Activated T-cell treated with anti-CD3 and anti-CD28 coated beads for 1 hour (primary cell): ENCODE data around the gene MAMDC2.

Source experiments
- DNase-seq: peaks from one replicate; pipeline ENCODE4 v3.0.0-alpha.2; 2020; ENCODE audit warnings: low read depth

MAMDC2 gene

DNA sequence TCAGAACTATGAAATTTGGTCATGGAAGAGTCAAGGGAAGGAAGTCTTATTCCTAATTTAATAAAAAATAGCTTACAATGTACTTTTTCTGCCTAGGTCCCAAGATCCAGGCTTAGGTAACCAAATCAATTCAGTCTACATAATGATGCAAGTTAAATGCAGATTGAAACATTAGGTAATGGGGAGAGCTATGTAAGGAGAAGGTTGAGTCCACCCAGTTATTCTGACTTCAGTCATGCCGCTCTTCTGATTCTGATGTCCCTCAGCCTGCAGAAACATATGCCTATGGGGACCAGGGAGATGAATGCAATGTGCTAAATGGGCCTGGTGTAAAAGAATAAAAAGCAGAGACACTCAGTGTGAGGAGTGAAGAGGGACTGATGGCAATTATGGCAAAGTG, 63.9 kb downstream of the MAMDC2 start:
- no peak for DNase-seq

DNA sequence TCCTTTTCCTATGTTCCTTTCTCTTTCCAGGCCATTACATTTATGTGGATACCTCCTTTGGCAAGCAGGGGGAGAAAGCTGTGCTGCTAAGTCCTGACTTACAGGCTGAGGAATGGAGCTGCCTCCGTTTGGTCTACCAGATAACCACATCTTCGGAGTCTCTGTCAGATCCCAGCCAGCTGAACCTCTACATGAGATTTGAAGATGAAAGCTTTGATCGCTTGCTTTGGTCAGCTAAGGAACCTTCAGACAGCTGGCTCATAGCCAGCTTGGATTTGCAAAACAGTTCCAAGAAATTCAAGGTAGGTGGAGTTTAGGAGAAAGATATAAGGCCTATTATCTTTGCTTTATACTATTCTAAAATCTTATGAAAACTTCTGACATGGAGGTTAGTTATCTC, 64.5 kb downstream of the MAMDC2 start:
- no peak for DNase-seq

DNA sequence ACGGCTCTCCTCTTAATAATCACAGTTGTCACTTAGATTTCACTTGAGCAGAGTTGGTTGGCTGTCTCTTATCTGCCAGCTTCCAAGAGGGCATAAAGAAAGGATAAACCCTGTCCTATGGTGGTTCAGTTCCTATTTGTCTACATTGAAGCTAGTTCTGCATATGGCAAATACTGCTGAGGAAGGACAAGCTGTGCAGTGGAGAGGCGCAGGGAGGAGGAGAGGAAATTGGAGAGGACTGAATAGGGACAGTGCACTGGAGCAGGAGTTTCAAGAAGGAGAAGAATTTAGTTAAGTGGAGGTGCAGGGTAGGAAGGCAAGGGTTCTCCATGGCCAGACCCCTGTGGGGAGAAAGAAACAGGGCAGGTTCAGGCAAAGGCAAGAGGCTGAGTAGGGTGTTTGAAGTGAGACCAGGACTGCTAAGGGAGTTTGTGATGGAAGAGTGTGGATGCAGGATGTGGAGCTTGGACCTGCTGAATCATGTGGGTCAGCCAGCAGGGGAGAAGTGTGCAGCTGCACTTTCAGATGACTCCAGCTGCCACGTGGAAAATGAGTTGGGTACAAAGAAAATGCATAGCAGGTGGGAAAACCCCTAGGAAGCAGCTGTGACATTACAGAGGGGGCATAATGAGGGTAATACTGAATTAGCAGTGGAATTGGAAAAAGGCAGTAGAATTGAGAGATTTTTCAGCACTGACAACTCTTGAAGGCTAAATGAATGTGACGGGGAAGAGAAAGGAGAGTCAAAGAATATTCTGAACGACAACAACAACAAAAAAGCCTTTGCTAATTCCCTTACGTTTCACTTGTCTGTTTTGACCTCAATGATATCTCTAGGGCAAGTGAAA, 66.8 kb downstream of the MAMDC2 start:
- DNase-seq: no peak

DNA sequence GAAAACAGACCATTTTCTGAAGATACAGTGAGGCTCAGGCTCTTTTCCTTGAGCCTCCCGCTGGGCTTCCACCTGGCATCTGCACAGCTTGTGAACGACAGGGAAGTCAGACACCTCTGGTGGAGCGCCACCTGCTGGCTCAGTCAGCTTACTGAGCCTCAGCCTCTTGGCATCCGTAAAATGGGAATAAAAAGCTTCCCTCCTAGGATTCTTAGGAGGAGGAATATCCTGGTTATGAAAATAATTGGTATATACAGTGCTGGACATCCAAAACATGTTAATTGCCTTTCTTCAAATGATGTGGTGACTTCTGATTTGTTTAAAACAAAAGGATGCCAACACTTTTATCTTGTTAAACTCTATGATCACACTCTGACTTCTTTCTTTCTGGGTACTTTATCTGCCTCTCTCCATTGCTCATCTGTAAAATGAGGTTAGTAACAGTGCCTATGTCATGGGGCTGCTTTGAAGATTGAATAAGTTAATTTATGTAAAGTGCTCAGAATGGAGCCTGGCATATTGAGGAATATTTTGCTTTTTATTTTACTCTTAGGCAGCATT, 67.5 kb downstream of the MAMDC2 start:
- DNase-seq: peak; percentile 25

DNA sequence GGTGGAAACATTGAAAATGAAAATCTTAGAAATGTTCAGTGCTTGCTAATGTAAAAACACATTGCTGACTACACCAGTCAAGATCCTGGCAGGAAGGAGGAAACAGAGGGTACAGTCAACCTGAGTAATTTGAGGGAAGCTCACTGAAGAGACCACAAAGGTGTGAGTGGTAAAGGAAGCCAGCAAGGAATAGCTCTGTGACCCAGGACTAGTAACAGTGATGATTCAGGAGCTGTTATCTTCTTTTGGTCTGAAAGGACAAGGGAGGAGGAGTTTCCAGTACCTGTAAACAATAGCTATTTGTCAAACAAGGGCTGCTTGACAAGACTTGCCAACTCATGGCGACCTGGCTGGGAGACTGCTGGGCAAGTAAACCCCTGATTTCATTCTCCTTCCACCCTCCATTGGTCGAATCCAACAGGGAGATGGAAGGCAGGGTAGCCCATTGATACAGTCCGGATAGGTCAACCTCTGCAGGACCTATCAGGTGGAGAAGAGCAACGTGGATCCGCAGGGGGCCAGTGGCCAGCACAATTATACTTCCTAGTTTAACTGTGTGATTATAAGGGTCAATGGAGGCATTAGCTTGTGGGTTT, 68.1 kb downstream of the MAMDC2 start:
- DNase-seq: no peak

DNA sequence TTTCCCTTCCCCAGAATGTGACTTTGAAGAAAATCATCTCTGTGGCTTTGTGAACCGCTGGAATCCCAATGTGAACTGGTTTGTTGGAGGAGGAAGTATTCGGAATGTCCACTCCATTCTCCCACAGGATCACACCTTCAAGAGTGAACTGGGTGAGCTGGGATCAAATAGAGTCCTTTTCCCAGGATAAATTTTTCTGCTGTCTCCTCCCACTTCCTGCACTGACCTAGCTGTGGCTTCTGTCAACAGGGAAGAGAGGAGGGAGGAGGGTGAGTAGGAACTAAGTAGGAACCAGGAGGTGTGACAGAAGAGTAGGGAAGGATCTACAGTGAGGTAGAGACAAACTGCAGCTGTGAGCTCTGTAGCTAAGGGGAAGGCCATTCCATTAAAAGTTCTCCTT, 69.3 kb downstream of the MAMDC2 start:
- DNase-seq: no peak

DNA sequence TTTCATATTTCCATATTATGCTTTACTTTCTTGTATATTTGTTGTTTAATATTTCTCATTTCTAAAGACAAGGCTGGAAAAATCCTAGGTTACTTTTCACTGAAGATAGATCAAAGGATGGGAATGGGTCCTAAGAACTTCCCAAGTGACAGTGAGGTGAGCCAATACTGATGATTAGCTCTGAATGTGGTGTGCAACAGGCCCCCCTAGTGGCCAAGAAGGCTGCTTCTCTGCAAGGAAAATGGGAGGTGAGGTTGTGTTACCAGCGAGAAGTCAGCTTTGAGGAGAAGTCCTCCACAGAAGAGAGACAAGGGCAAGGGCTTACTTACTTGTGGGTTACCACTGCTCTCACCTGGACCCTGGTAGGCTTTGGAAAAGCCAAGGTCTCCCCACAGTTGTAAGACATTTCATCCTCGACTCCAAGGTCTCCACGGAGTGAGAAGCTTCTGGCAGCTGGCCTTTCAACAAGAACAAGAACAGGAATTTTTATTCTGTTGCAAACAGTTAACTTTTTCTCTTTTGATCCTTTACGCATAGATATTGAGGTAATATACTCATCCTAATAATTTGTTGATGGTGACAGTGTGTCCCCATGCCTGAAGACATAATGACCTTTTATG, 69.9 kb downstream of the MAMDC2 start:
- DNase-seq: no peak

DNA sequence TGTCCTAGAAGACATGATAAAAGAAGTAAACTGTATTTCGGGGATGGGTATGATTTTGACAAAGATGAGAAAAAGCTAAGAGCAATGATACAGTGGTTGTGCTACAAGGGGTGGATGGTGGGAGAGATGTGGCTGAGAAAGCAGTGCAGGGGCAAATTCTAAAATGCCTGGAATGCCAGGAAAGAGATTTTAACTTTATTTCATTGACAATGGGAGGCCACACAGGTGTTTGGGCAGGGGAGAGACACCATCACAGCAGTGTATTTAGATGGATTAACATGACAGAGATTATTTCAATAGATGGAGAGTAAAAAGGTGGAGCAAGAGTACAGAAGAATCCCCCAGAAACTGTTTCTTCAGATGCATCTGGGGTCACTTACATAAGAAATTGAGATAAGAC, 71.2 kb downstream of the MAMDC2 start:
- no peak for DNase-seq

DNA sequence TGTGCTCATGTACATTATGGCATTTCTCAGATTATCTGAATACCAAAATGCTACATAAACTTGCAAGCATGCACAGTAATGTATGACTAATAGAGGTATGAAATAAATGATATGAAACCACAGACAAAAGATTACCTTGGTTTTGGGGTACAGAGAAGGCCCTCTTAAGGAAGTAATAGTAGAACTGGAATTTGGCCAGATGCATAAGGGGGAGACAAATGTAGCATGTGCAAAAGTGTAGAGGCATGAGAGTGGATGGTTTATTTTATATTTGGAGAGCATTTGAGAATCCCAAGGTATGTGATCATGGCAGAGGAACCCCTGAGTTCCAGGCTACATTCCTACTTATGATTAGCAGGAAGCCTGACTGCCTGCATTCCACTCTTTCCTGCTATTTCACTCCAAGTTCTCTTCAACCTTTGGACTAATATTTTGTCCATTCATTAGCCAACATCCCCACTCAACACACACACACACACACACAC, 74.2 kb downstream of the MAMDC2 start:
- no peak for DNase-seq

DNA sequence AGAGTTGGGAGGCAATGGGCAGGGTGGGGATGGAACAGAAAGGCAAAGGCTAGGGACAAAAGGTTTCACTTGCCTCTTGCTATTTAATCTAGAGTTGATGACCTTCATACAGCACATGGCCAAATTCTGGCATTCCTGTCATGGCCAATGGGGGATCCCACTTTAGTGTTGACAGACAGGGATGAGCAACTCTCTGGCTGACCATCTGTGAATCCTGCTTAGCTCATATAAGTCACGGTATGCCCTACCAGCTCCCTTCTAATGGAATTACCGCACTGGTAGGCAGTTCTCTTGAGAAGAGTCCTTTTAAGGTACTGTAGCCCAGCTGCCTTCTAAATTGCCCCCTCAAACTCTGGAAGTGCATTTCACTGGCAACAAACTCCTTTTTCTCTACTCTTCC, 76.1 kb downstream of the MAMDC2 start:
- no peak for DNase-seq

DNA sequence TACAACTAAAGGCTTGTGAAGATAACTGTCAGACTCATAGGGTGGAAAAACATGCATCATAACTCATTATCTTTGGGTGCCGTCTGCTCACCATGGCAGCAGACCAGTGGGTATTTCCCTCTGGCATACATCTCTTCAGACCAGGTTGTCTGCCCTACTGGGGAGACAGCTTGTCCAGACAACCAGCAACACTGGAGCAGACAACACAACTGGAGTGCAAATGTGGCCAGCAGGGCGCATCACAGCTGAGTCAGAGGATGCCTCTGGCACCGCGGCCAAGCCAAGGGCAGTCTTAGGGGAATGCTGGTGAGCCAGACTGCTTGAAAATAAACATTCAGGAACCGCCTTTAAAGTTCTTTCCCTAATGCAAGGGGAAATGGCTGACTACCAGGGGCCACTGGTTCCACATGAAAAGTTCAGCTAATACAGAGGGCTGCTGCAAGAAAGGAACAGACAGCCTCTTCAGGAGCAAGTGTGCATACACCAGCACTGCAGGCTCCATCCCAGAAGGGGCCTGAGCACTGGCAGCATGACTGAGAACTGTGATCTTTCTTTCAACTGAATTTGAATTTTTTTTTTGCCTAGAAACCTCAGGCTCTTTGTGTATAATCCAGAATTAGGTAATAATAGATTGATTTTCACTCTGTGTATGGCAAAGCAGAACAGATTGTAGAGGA, 77.3 kb downstream of the MAMDC2 start:
- no peak for DNase-seq

DNA sequence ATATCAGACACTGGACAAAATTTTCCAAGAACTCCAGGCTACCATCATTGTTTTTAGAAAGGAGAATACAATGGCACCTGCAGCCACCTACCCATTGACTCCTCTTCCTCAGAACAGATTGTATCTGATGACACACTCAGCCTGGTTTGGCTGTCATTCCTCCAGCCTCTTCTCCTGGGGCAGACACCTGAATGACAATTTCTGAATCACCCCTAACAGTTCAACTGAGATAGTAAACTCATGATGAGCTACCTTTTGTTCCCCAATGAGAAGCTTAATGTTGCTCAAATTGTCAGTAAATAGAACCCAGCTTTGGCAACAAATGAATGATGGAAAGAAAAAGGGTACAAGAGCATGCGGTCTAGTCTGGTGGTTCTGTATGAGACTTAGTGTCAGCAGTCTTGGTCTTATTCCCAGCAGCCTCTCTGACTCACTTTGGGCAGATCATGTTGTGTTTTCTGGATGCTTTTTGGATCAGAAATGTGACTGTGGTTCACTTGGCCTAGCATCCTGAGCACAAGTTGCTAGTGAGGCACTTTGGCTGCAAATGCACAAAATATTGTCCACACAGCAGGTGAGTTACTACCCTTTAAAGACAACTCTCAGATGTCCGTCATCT, 78.3 kb downstream of the MAMDC2 start:
- no peak for DNase-seq

DNA sequence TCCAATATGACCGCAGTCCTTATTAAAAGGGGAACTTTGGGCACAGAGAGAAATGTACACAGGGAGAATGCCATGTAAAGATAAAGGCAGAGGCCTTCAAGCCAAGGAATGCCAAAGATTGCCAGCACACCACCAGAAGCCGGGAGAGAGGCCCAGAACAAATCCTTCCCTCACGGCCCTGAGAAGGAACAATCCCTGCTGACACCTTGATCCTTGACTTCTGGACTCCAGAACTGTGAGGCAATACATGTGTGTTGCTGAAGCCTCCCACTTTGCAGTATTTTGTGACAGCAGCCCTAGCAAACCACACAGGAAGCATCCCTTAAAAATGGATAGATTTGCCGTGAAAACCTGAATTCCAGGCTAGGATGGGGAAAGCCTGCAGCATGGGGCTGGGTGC, 80.0 kb downstream of the MAMDC2 start:
- DNase-seq: no peak

DNA sequence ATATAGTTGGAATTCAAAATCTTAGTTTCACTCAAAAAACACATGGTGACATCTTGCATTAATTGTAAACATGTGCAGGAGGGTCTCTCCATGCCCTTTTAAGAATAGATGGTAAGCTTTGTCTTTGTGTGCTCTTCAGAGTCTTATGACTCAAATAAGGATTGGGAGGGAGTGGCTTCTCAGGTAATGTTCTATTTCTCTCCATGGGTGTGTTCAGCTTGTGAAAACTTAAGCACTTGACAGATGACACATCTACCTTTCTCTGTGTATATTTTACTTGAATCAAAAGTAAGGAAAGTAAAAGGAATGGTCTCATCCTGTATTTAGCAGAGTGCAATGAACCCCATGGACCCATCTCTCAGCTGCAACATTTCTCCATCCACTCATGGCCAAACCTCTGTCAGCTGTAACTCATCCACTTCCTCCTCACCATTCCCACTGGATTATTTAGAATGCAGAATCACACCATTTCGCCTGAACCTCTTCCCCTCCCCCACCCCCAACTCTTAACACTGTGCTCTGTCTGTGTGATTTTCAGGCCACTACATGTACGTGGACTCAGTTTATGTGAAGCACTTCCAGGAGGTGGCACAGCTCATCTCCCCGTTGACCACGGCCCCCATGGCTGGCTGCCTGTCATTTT, 82.1 kb downstream of the MAMDC2 start:
- DNase-seq: no peak

DNA sequence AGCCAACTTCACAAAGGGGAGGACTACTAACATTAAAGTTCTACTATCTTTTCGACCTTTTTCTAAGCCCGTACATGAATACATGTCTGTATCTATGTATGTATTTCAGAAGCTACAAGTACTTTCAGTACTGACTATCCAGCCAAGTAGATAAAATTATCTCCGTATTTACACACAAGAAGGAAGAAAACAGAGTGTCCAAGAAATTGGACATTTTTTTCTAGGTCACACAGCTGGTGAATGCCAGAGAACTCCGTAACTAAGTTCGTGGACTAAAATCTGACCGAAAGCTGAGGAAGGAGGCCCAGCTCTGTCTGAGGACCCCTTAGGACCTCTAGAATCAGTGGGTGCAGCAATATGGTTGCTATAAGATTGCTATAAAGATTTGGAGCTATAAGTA, 83.4 kb downstream of the MAMDC2 start:
- no peak for DNase-seq

DNA sequence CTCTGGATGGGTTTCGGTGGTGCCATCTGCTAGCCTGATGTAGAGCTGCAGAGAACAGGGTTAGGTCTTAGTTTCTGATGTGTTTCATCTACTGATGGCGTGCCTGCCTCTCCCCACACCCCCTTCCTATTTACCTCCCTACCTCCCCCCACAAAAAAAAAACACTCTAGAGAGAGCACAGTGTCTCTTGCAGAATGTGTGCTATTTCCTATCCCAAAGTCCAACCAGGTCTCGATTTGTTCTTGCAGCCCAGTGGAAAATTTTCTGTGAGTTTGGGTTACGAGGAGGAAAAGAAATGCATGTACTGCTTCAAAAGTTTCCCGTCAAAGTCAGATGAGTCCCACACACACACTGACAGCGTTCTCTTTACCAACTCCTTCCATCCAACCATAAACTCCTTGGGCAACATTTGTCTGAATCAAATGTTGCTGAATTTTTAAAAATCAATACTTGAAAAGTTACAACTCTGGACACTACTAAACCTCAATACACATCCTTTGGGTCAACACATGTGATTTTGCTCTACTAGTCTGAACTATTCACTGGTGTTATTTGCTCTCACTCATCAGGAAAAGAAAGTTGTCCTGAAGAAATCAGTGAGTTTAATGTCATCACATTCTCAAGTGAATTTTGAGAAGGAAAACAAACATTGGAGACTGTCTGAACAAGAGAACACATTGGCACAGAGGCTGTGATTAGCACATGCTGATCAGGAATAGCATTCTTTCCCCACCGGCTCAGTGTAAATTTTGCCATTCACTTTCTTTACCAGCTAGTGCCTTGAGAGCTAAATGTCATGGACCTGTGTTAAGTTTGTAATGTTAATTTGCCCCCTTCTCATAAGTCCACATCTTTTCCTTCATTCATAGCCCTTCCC, 84.1 kb downstream of the MAMDC2 start:
- no peak for DNase-seq

DNA sequence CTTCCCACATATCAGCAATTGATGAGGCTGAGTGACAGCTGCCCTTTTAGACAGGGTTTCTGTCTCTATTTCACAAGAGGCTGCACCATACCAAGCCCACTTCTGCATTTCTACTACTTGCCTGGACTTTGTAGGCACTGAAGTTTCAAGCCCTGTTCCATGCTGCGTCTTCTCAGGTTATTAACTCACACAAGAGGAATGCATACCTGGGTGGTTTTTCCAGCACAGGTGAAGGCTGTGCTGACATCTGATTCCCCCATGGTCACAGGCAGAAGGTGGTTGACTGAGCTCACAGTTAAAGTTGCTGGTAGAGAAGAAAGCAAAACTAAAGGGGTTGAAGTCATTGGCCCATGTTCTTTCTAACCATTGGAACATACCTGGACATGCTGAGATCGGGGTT, 86.6 kb downstream of the MAMDC2 start:
- no peak for DNase-seq

DNA sequence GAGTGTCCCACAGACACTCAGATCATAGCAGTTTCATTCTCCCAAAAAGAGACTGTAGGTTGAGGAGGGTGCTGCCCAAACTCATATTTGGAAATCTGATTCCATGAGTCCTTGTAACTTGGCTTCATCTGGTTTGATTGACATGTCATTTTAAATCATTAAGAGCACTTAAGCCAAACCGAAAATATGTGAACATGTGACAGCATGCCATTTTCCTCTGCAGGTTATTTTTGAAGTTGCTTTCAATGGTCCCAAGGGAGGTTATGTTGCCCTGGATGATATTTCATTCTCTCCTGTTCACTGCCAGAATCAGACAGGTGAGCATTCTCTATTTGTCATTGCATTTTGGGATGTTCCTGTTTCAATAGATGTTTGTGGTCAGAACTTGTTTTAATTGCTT, 87.6 kb downstream of the MAMDC2 start:
- DNase-seq: no peak

DNA sequence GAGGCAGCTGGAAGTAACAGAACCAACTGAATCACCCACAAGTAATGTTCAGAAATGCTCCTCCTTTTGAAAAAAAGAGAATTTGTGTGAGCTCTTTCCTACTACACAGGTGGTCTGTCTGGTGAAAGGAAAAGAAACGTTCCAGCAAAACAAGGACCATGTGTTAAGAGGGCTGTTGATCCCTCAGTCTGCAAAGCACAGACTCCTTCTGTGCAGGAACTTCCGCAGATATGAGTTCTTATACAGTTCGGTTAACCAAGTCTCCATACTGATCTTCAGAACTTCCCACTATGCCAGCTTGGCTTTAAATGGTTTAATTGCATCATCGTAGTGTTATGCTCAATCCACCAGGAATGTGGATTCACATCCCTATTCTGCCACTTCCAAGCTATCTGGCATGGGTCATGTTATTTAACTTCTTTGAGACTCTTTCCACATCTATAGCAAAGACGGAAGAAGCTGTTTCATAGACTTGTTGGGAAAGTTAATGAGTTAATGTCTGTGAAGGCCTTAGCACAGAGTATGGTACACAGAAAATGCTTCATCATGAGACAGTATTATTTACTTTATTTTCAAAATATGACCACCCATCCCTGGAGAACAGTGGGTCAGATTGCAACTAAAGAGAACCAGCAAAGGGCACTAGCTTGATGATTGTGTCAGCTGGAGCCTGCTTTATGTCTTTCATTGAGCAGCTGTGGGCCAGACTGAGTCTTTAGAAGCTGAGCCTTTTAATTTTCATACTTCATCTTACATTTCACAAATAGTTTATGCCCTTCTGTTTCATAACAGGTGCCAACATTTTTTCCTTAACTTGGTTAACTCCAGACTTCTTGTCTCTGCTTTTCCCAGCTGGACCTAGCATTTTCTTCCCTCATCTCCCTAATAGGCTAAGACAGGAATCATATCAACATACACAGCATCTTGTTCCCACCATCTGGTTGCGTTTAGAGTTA, 89.9 kb downstream of the MAMDC2 start:
- DNase-seq: no peak
